ENCODE data around the gene FLNB. TPM values are rescaled to one million over a fixed set of nuclear protein-coding genes. Genes with fewer than 3 reads are reported as not detected.

Gene FLNB
- 46.1 and 47.5 TPM in 2 replicates for total RNA-seq (2014; rRNA removed)
- polyA plus RNA-seq (2012), result 106 TPM

DNA sequence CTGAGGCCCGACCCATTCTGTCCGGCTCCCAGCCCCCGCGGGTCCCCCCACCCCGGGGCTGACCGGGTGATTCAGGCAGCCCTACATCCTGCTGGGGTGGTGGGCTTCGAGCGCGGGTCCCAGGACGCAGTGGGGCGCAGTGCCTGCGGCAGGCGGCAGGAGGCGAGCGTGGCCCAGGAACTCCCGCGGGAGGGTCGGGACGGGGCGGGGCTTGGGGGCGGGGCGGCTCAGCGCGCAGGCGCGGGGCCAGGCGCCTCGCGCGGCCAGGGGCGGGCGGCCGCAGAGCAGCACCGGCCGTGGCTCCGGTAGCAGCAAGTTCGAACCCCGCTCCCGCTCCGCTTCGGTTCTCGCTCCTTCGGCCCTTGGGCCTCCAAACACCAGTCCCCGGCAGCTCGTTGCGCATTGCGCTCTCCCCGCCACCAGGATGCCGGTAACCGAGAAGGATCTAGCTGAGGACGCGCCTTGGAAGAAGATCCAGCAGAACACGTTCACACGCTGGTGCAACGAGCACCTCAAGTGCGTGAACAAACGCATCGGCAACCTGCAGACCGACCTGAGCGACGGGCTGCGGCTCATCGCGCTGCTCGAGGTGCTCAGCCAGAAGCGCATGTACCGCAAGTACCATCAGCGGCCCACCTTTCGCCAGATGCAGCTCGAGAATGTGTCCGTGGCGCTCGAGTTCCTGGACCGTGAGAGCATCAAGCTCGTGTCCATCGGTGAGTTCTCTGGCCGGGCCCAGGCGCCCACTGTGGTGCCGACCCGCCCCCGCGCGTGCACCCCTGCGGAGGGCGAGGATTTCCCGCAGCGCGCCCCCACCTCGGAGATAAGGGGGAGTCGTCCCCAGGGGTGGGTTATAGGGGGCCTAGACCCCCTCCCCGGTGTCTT lies at the start of gene FLNB:
TSS of gene FLNB (plus strand) at position 282 of the 885 bp plus-strand sequence. CDS start at position 425, 143 bp downstream.
- DNase-seq (ENCODE audit: low read depth), result peak; percentile 53

GRCh38 chr3:57958642-57959422 lies 49.4 kb upstream of the FLNB start:
- peak; percentile 58 for DNase-seq (ENCODE audit: low read depth)

DNA sequence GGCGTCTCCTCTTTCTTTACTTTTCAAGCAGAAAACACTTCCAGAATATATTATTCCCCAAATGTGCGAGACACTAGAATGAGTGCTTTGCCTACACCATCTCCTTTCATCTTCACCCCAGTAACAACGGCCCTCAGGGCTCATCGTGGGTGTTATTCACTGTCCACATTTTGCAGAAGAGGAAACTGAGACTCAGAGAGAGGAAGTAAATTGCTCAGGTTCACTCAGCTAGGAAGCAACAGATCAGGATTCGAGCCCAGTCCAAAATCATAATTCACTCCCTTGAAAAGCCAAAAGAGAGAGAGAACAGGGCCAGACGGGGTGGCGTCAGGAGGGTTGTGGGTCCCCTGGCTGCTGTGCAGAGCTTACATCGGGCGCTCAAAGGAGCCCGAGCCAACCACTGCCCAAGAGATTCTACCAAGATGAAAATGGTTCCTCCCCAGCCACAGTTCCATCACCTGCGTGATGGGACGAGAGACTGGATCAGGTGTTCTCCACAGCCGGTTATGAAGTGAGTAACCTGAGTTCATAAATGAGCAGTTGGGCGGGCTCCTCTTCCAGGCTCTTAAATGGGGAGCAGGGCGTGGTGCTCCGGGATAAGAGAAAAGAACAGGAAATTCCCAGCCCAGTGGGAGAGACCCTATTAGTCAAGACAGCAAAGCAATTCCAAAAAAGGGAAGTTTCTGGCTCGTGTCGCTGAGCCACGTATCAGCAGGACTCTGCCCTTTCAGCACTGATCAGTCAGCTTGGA lies 48.6 kb upstream of the FLNB start:
- DNase-seq (ENCODE audit: low read depth), result no peak

- no peak for DNase-seq (ENCODE audit: low read depth)
These were observed 48.1 kb upstream of the FLNB start for GRCh38 chr3:57960174-57960505.

DNA sequence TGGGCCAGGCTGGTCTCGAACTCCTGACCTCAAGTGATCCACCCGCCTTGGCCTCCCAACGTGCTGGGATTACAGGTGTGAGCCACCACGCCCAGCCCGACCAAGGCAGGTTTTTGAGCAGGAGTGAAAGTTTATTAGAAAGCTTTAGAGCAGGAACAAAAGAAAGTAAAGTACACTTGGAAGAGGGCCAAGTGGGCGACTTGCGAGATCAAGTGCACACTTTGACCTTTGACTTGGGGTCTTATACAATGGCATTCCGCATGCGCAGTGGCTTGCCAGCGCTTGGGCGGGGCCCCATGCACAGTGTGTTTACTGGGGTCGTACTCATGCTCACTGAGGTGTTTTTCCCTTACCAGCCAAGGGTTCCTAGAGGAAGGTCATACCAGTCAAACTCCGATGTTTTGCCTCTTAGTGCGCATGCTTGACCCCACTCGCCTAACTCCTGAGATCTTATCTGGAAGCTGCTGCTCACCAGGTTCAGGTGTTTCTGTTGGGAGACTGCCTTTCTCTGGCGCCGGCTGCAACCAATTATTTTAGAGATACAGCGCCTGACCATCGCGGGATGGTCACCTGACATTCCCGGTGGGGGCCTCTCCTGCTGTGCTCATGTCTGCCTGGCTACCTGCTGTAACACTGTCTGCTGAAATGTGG lies 46.9 kb upstream of the FLNB start:
- DNase-seq (ENCODE audit: low read depth), result no peak

DNA sequence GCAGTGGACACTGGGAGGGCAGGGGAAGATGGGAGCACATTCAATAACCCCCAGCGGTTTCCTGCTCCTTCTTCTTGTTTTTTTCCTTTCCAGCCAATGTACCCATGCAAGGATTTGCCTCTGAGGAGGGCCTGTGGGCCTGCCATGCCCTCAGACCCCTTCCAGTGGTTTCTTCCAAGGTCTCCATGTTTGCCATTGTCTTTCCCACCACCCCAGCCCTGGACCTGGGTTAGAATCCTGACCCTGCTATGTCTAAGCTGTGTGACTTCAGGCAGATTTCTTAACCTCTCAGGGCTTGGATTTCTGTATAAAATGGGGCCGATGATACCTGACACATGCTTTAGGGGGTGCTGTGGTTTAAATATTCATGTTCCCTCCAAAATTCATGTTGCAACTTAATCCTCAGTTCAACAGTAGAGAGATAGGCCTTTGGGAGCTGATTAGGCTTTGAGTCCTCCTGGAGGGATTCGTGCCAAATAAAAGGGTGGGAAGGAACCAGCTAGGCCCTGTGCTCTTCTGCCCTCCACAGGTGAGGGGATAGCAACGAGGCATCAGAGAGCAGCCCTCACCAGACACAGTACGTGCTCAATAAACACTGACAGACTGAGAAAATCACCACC lies 46.3 kb upstream of the FLNB start:
- DNase-seq (ENCODE audit: low read depth), result peak; percentile 59

GRCh38 chr3:57962448-57962834 lies 45.8 kb upstream of the FLNB start:
- DNase-seq (ENCODE audit: low read depth), result no peak

- no peak for DNase-seq (ENCODE audit: low read depth)
These were observed 44.3 kb upstream of the FLNB start for GRCh38 chr3:57963811-57964346.

GRCh38 chr3:57966829-57967228 lies 41.4 kb upstream of the FLNB start:
- DNase-seq (ENCODE audit: low read depth), result no peak

GRCh38 chr3:57967590-57967989 lies 40.6 kb upstream of the FLNB start:
- no peak for DNase-seq (ENCODE audit: low read depth)

DNA sequence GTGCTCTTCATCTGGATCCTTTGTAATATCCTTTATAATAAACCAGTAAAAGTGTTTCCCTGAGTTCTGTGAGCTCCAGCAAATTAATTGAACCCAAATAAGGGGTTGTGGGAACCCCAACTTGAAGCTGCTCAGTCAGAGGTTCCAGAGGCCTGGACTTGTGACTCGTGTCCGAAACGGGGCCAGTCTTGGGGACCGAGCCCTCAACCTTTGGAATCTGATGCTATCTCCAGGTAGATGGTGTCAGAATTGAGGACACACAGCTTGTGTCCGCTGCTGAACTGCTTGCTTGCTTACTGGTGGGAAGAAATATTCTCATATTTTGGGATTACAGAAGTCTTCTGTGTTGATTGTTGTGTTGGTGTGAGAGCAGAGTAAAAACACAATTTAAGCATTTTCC lies 39.7 kb upstream of the FLNB start:
- DNase-seq (ENCODE audit: low read depth), result no peak

DNA sequence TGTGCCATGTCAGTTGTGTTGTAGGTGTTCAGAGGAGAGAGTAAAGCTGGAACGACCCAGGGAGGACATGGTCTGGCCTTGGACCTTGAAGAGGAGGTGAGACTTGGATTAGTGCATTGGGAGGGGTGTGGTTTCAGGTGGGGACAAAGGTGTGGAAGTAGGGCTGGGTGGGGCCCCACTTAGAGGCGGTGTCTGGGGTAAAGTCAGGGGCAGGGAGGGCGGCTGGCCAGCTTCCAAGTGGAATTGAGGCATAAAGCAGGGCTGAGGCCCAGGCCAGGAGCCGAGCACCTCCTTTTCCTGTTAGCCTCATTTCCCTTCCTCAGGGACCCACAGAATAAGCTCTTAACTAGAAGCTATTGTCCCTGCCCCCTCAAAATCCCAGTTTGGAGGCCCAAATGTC lies 36.2 kb upstream of the FLNB start:
- DNase-seq (ENCODE audit: low read depth), result no peak

DNA sequence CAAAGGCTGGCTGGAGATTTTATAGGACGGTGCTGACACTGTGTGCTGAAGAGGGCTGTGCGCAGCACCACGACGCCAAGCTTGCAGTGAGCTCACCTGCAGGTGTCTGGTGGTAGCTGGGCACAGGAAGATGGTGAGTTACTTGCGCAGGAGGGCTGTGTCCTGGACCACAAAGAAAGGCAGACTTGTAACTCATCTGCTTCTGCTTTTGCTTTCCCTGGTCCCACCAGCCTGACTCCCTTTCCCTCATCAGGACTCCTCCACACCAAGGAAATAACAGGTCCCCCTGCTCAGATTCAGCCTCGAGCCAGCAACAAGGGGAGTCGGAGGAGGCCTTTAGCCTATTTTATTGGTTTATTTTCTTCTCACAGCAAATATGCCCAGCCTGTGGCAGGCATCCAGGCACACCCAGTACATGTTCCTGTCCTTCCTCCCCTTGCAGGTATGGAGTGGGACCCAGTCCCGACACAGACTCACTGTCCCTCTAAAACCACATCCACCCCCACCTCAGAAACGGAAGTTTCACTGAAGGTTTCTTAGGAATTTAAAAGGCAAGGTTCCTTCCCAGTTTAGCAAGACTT lies 35.6 kb upstream of the FLNB start:
- no peak for DNase-seq (ENCODE audit: low read depth)

- DNase-seq (ENCODE audit: low read depth), result no peak
These were observed 34.3 kb upstream of the FLNB start for GRCh38 chr3:57973715-57974477.

DNA sequence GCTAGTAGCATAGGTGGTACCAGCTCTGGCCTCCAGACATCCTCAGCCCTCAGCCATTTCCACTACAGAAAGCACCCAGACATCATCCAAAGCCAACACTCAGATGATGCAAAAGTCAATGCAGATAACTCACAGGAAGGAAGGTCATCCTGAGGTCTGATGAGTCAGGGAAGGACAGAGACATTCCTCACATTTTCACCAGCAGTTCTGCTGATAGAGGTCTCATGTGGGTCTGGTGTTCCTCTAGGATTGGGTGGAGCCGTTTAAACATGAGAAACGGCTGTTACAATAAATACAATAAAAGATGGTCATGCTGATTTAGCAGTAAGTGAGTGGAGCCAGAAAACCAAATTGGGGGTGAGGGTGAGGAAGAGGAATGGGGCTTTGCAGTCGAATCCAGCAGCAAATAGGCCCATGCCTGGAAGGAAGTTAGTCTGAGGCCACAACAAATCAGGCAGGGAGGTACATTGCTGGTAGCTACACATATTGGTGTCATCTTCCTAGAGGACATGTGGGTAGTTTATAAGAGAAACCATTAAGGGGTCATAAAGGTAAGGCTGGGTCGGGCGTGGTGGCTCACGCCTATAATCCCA lies 33.3 kb upstream of the FLNB start:
- peak; percentile 98 for DNase-seq (ENCODE audit: low read depth)

- no peak for DNase-seq (ENCODE audit: low read depth)
These were observed 30.4 kb upstream of the FLNB start for GRCh38 chr3:57977818-57978235.

GRCh38 chr3:57978316-57978715 lies 29.9 kb upstream of the FLNB start:
- DNase-seq (ENCODE audit: low read depth), result no peak

DNA sequence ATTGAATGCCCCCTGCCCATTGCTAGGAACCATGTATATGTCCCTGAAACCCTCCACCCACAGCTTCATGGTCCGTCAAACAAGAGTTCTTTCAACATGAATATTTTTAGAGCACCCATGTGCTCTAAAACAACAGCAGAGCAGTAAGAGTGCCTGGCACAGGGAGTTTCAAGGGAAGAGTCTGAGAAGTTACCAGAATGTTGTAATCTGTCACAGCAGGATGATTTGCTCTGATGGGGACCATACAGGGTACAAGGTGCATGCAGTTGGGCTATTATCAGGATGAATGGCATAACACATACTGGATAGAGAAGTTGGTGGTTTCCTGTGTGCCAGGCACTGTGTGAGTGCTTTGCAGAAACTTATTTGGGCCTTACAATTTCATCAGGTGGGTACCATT lies 27.8 kb upstream of the FLNB start:
- DNase-seq (ENCODE audit: low read depth), result no peak

DNA sequence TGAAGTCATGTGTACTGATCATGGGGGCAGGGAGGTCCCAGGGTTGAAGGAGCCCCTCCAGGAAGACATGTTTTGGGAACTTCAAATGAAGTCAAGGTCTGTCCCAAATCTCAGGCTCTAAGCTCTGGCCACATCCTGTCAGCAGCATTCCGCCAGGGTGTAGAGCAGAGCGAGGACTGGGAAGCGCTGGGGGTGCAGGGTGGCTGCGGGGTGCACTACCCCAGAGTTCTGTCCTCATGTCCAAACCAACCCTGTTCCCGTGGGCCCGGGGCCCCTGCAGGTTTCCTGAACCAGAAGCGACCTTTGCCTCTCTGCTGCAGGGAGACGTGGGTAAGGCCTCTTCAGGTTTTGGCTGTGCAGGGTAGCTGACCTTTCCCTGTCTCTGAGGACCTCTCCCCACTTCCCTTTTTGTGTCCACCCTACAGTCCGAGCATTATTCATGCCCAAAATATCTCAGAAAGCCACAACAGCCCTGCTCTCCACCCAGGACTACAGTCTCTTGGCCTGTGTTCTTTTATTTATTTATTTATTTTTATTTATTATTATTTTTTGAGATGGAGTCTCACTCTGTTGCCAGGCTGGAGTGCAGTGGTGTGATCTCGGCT lies 26.6 kb upstream of the FLNB start:
- peak; percentile 31 for DNase-seq (ENCODE audit: low read depth)
